K562 (cell line): ENCODE data around the gene UBE2G2. TPM values are rescaled to one million over a fixed set of nuclear protein-coding genes. Genes with fewer than 3 reads are reported as not detected.

Source experiments
- ATAC-seq: fragments of 200-7000 bp; cut with Tn5 transposase; 3 replicates; pipeline ENCODE4 v1.9.1; 2020; ENCODE audit warnings: moderate library complexity
- BruUV-seq: library from RNA; stranded (reverse); fragments of 400-500 nt; replicated peaks from 2 replicates; lab custom pipeline; 2021; lab: Mats Ljungman, UMichigan
- CTCF ChIA-PET: fragments of 300-600 bp; formaldehyde crosslinking; extraction: SDS; loops from one replicate; lab custom pipeline; 2021; ENCODE audit warnings: low intra/inter-chr PET ratio; lab: Yijun Ruan, JAX
- POLR2A ChIA-PET: fragments of 300-600, 350-650 bp; sonication (Branson Sonifier 250); formaldehyde crosslinking; extraction: SDS; loops from one replicate; lab custom pipeline; 2021; ENCODE audit warnings: antibody characterized with exemption, inconsistent platforms; lab: Yijun Ruan, JAX
- DNase-seq, 4 experiments: peaks; one replicate each; pipeline versions ENCODE4 v3.0.0 to v3.0.0-alpha.2; 2011 to 2018; ENCODE audit warnings: low spot score in 3 of 4, mixed read lengths in 3 of 4; ENCODE audit errors: extremely low read depth in 1 of 4
- FAIRE-seq: peaks from 2 replicates; lab custom pipeline; 2011; peaks lifted over from hg19 to GRCh38; lab: Jason Lieb, UNC
- H2AFZ ChIP-seq: 2 replicates; pipeline ENCODE4 v1.6.0; 2011; ENCODE audit warnings: low read depth, low read length, control low read depth, inconsistent platforms
- H3K27ac ChIP-seq: fragments of 200-600 bp; 3 replicates; pipeline ENCODE4 v1.8.0; 2011; ENCODE audit warnings: low read depth, mild to moderate bottlenecking, control low read depth, inconsistent platforms, low read length, moderate library complexity, mixed read lengths; ENCODE audit errors: extremely low read depth
- H3K27me3 ChIP-seq, 2 experiments: fragments of 300-600 bp in 1 of 2; 2 replicates in 1 of 2; 3 replicates in 1 of 2; pipeline versions ENCODE4 v1.6.0 to v1.8.0; 2011; ENCODE audit warnings: inconsistent platforms in 2 of 2, low read length in 2 of 2, mild to moderate bottlenecking in 1 of 2, mixed read lengths in 1 of 2, moderate library complexity in 1 of 2; ENCODE audit not compliant: control insufficient read depth in 2 of 2, insufficient read depth in 2 of 2
- H3K36me3 ChIP-seq: fragments of 300-600 bp; 3 replicates; pipeline ENCODE4 v1.8.0; 2011; ENCODE audit warnings: mild to moderate bottlenecking, low read length, inconsistent platforms; ENCODE audit not compliant: control insufficient read depth, insufficient read depth
- H3K4me1 ChIP-seq, 2 experiments: fragments of 200-600 bp in 1 of 2; replicated peaks in 1 of 2; 2 replicates in 1 of 2; 3 replicates in 1 of 2; pipeline versions ENCODE4 v1.5.1 to v1.8.0; 2011; ENCODE audit warnings: inconsistent platforms in 2 of 2, low read length in 2 of 2, mild to moderate bottlenecking in 1 of 2, mixed read lengths in 1 of 2, moderate library complexity in 1 of 2; ENCODE audit not compliant: control insufficient read depth in 2 of 2, insufficient read depth in 2 of 2
- H3K4me2 ChIP-seq: 2 replicates; pipeline ENCODE4 v1.6.1; 2011; ENCODE audit warnings: low read length, control low read depth, inconsistent platforms, mixed read lengths; ENCODE audit not compliant: insufficient read depth
- H3K4me3 ChIP-seq: fragments of 200-600 bp; sonication (generic), shearing (Covaris generic); 2 replicates; pipeline ENCODE4 v1.5.1; 2016; ENCODE audit warnings: control low read depth, inconsistent platforms
- H3K79me2 ChIP-seq: fragments of 200-600 bp; 3 replicates; pipeline ENCODE4 v1.8.0; 2011; ENCODE audit warnings: low read length, inconsistent platforms; ENCODE audit not compliant: control insufficient read depth, insufficient read depth
- H3K9ac ChIP-seq, 2 experiments: 2 replicates each; pipeline versions ENCODE4 v1.6.0 to v1.6.1; 2011; ENCODE audit warnings: low read depth in 2 of 2, low read length in 2 of 2, control low read depth in 1 of 2, inconsistent platforms in 1 of 2, mild to moderate bottlenecking in 1 of 2, mixed read lengths in 1 of 2; ENCODE audit not compliant: insufficient read depth in 1 of 2
- H3K9me1 ChIP-seq: one replicate; pipeline ENCODE4 v1.6.0; 2011; ENCODE audit warnings: inconsistent platforms, mild to moderate bottlenecking, low read length, moderate library complexity; ENCODE audit not compliant: control insufficient read depth, insufficient read depth
- H3K9me3 ChIP-seq: replicated peaks from 2 replicates; pipeline ENCODE4 v1.5.1; 2011; ENCODE audit warnings: low read depth, low read length, inconsistent platforms; ENCODE audit not compliant: control insufficient read depth, insufficient read depth
- H4K20me1 ChIP-seq: replicated peaks from 2 replicates; pipeline ENCODE4 v1.6.1; 2011; ENCODE audit warnings: low read length, inconsistent platforms, mixed read lengths; ENCODE audit not compliant: control insufficient read depth, insufficient read depth
- NR2C2 ChIP-seq, 2 experiments: fragments of 200-800 bp in 1 of 2; sonication (Bioruptor generic) in 1 of 2; sonication (generic) in 1 of 2; formaldehyde crosslinking in 1 of 2; IDR thresholded peaks; 2 replicates each; pipeline versions ENCODE4 v1.6.1 to v1.8.0; 2016 to 2022; ENCODE audit warnings: mild to moderate bottlenecking in 1 of 2, missing compliant biosample characterization in 1 of 2, missing genetic modification characterization in 1 of 2, missing genetic modification reagents in 1 of 2
- POLR2G ChIP-seq: fragments of 200-400 bp; formaldehyde crosslinking; IDR thresholded peaks from 2 replicates; pipeline ENCODE4 v1.6.1; 2017; ENCODE audit warnings: low read depth, mild to moderate bottlenecking, antibody characterized with exemption, low read length, moderate library complexity
- RBFOX2 ChIP-seq: fragments of 200-400 bp; formaldehyde crosslinking; IDR thresholded peaks from 2 replicates; pipeline ENCODE4 v1.6.1; 2017; ENCODE audit warnings: low read depth, mild to moderate bottlenecking, low read length, moderate library complexity
- ZBTB5 ChIP-seq: fragments of 450-650 bp; IDR thresholded peaks from 2 replicates; pipeline ENCODE4 v1.6.1; 2017; ENCODE audit warnings: antibody characterized with exemption
- ZNF174 ChIP-seq: fragments of 250-450 bp; sonication (Bioruptor Pico); IDR thresholded peaks from 2 replicates; pipeline ENCODE4 v1.4.0; 2020; ENCODE audit warnings: mild to moderate bottlenecking
- WGBS: fragments of 100-300 bp; shearing (Covaris generic); methylation state at CpG from one replicate; pipeline ENCODE4 v1.1.6; 2016; ENCODE audit warnings: low coverage, mixed read lengths; ENCODE audit not compliant: insufficient coverage; ENCODE audit errors: missing lambda C conversion rate; 5-methylcytosine and 5-hydroxymethylcytosine counted together
- in situ Hi-C: fragments of 300-500 bp; cut with MboI; formaldehyde crosslinking; loops from 4 replicates; pipeline ENCODE4 v1.15.0; 2018; ENCODE audit warnings: inconsistent platforms, mixed read lengths
- intact Hi-C: fragments of 100-400 bp; cut with micrococcal nuclease; formaldehyde crosslinking; loops from 2 replicates; pipeline ENCODE4 v1.14.2; 2022
- polyA plus RNA-seq, 8 experiments: library from polyadenylated mRNA; depleted of rRNA in 4 of 8; stranded (reverse) in 5 of 8; unstranded in 3 of 8; fragments of >200 nt; fragmentation: Nextera tagmentation in 2 of 8; fragmentation: Illumina TruSeq in 1 of 8; extraction: Ambion mirVana in 2 of 8; extraction: Trizol in 1 of 8; gene quantifications; 2 replicates each; pipeline versions ENCODE4 v1.2.1 to v1.2.3, GENCODE V29; 2011 to 2014; ENCODE audit warnings: inconsistent platforms in 1 of 8, missing spikeins in 1 of 8
- total RNA-seq, 7 experiments: library from RNA; depleted of rRNA in 6 of 7; stranded (reverse); fragments of >200 nt in 6 of 7; fragmentation: Illumina TruSeq in 2 of 7; extraction: Trizol in 2 of 7; gene quantifications; 2 replicates each; pipeline versions ENCODE4 v1.2.1 to v1.2.3, GENCODE V29; 2011 to 2021; ENCODE audit warnings: low replicate concordance in 1 of 7

Gene UBE2G2
- total and polyA plus RNA-seq, 9 of the 15 experiments (the other 6 are each of a cell fraction or from before 2014, with no cell fraction given): 47.5 to 225 (median 140) TPM

GRCh38 chr21:44815225-44815624 is 13.6 kb upstream of the UBE2G2 start:
- H3K4me2 ChIP-seq: no peak overlapping the region
- no TSS peak for BruUV-seq
- POLR2A ChIA-PET: interaction anchor here (0.6 to 2.5 kb wide), 6 partner anchors 9 to 134 kb away, joined by 3 to 33 read pairs (median 4); partner anchors contain the start of gene UBE2G2
- no peak for FAIRE-seq
- peaks cover 77% of the 10 kb centered on the region for H3K79me2 ChIP-seq
- ATAC-seq: no peak
- intact Hi-C loops: no loop called here
- H3K27ac ChIP-seq: no peak overlapping the region
- no peak overlapping the region for H2AFZ ChIP-seq
- in situ Hi-C loops: no loop called here
- CTCF ChIA-PET: no interaction called here
- no peaks in the 10 kb centered on the region for H3K27me3 ChIP-seq
- no peak overlapping the region for H3K4me3 ChIP-seq
- peaks cover 3% of the 10 kb centered on the region for H3K9me3 ChIP-seq
- peaks cover 15% of the 10 kb centered on the region for H3K9me1 ChIP-seq
- DNase-seq: no peak
- H3K4me1 ChIP-seq: peaks cover 0 to 62% of the 10 kb centered on the region in 2 experiments; a peak in 4 of 5 replicates
- H3K36me3 ChIP-seq: peaks cover 40% of the 10 kb centered on the region; the same call in 2 of the 3 replicates
- TF ChIP-seq RBFOX2 (peak; percentile 47), POLR2G (peak; percentile 32; the same call in 1 of the 2 replicates), ZNF174 (CRISPR knock-in tag) (no peak), NR2C2 (CRISPR knock-in tag; IDR thresholded peaks at IDR 0.05) (no peak), NR2C2 (tag; IDR thresholded peaks at IDR 0.05) (no peak), ZBTB5 (no peak)
- TF ChIP-seq, all 486 proteins: peak for 2
- H3K9ac ChIP-seq: peak overlapping the region in 1 of 2 experiments; percentile 77; a peak in 2 of 4 replicates
- 92% methylated on average over 8 of the region's 8 CpGs for WGBS
- H4K20me1 ChIP-seq: peaks cover 25% of the 10 kb centered on the region; the same call in 1 of the 2 replicates
